ENCODE data around the gene KAZALD1.

DNA sequence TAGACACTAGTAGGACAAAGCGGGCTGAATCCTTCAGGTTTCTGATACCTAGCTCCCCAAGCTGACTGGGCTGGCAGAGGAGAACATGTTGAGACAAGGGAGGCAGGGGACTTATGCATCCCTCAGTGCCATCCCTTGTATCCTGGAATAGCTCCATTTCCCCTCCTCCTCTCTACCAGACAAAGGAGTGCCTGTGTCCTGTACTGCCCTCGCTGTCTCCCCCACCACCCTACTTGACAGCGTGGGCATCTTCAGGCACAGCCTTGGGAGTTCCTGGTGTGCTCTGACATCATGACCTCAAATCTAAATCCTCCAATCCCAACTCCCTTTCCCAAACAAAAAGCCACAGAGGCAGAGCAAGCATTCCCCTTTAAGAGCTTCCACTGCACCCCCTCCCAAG, 21.7 kb upstream of the KAZALD1 start:
- TF ChIP-seq CTCF (IDR thresholded peaks at IDR 0.05) (no peak), EP300 (IDR thresholded peaks at IDR 0.05) (no peak)
